Stimulated activated CD8-positive, alpha-beta memory T cell treated with anti-CD3 and anti-CD28 coated beads, Interleukin-4, amount 100 ng/mL, for 1 hour (primary cell): Measurements from ENCODE around the gene MEGF9.

Experiments used
- DNase-seq, 2 donors: peaks; one replicate each; pipeline ENCODE4 v3.0.0-alpha.2; 2020; ENCODE audit warnings: low read depth in 2 of 2, low spot score in 1 of 2

MEGF9 gene

GRCh38 chr9:120733190-120733589 lies 18.9 kb upstream of the MEGF9 start:
- no peak for DNase-seq

- no peak for DNase-seq
Observed at GRCh38 chr9:120730654-120731514, 16.6 kb upstream of the MEGF9 start.

- no peak for DNase-seq
Observed at GRCh38 chr9:120729791-120730241, 15.5 kb upstream of the MEGF9 start.

- DNase-seq: no peak
Observed at GRCh38 chr9:120726484-120726883, 12.2 kb upstream of the MEGF9 start.

- DNase-seq: no peak
Observed at GRCh38 chr9:120725907-120726306, 11.6 kb upstream of the MEGF9 start.

GRCh38 chr9:120724757-120725400 lies 10.6 kb upstream of the MEGF9 start:
- DNase-seq: no peak

- DNase-seq: no peak
Observed at GRCh38 chr9:120723565-120723964, 9.3 kb upstream of the MEGF9 start.

GRCh38 chr9:120720404-120720803 lies 6.1 kb upstream of the MEGF9 start:
- no peak for DNase-seq

- no peak for DNase-seq
Observed at GRCh38 chr9:120718316-120718715, 4.0 kb upstream of the MEGF9 start.

- DNase-seq: no peak
Observed at GRCh38 chr9:120717176-120717575, 2.9 kb upstream of the MEGF9 start.

- no peak for DNase-seq
Observed at GRCh38 chr9:120716483-120716882, 2.2 kb upstream of the MEGF9 start.

GRCh38 chr9:120715389-120715924 lies 1.2 kb upstream of the MEGF9 start:
- no peak for DNase-seq

- no peak for DNase-seq
Observed at GRCh38 chr9:120714846-120715388, 647 bp upstream of the MEGF9 start.

- DNase-seq: no peak
Observed at GRCh38 chr9:120713257-120714087, 798 bp downstream of the MEGF9 start.

GRCh38 chr9:120712539-120713031 lies 1.7 kb downstream of the MEGF9 start:
- no peak for DNase-seq

- no peak for DNase-seq
Observed at GRCh38 chr9:120711841-120712538, 2.3 kb downstream of the MEGF9 start.

- no peak for DNase-seq
Observed at GRCh38 chr9:120711354-120711753, 2.9 kb downstream of the MEGF9 start.

GRCh38 chr9:120710110-120710981 lies 3.9 kb downstream of the MEGF9 start:
- DNase-seq: no peak

- DNase-seq: no peak
Observed at GRCh38 chr9:120708526-120709224, 5.6 kb downstream of the MEGF9 start.
